ENCODE measurements around the gene LIN7A.

DNA sequence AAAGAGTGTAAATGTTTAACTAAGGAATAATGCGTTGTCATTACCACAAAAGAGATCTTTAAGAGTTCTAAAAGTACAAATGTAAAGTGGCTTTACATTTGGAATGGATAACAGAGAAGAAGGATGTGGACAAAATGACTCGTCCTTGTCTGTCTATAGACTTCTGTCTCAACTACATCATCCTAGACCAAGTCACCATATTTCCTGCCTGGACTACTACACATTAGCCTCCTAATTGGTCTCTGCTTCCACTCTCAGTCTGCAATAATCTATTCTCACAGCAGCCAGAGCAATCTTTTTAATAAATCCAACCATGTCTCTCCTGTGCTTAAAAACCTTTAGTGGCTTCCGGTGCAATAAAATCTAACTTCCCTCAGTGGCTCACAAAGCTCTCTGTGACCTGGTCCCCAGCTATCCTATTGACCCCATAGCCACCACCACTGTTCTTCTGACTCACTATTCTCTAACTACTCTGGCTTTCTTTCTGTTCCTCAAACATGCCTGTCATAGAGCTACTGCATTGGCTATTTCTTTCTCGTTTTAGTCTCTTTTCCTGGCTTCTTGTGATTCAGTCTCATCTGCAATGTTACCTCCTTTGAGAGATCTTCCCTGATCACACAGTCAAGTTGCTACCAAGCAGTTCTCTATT lies 130.0 kb downstream of the LIN7A start:
- no peak for TF ChIP-seq POLR2AphosphoS5 (IDR thresholded peaks at IDR 0.05)
- TF ChIP-seq, protein P1, sequence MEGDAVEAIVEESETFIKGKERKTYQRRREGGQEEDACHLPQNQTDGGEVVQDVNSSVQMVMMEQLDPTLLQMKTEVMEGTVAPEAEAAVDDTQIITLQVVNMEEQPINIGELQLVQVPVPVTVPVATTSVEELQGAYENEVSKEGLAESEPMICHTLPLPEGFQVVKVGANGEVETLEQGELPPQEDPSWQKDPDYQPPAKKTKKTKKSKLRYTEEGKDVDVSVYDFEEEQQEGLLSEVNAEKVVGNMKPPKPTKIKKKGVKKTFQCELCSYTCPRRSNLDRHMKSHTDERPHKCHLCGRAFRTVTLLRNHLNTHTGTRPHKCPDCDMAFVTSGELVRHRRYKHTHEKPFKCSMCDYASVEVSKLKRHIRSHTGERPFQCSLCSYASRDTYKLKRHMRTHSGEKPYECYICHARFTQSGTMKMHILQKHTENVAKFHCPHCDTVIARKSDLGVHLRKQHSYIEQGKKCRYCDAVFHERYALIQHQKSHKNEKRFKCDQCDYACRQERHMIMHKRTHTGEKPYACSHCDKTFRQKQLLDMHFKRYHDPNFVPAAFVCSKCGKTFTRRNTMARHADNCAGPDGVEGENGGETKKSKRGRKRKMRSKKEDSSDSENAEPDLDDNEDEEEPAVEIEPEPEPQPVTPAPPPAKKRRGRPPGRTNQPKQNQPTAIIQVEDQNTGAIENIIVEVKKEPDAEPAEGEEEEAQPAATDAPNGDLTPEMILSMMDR (IDR thresholded peaks at IDR 0.05) = no peak

All from transverse colon (tissue), 4 donors.